Measurements from ENCODE around the gene DIDO1.

- TF ChIP-seq POLR2AphosphoS5 (IDR thresholded peaks at IDR 0.05): no peak
- TF ChIP-seq, protein P1, sequence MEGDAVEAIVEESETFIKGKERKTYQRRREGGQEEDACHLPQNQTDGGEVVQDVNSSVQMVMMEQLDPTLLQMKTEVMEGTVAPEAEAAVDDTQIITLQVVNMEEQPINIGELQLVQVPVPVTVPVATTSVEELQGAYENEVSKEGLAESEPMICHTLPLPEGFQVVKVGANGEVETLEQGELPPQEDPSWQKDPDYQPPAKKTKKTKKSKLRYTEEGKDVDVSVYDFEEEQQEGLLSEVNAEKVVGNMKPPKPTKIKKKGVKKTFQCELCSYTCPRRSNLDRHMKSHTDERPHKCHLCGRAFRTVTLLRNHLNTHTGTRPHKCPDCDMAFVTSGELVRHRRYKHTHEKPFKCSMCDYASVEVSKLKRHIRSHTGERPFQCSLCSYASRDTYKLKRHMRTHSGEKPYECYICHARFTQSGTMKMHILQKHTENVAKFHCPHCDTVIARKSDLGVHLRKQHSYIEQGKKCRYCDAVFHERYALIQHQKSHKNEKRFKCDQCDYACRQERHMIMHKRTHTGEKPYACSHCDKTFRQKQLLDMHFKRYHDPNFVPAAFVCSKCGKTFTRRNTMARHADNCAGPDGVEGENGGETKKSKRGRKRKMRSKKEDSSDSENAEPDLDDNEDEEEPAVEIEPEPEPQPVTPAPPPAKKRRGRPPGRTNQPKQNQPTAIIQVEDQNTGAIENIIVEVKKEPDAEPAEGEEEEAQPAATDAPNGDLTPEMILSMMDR (IDR thresholded peaks at IDR 0.05): no peak
- no peak for TF ChIP-seq POLR2A (IDR thresholded peaks at IDR 0.05)
- TF ChIP-seq EP300 (IDR thresholded peaks at IDR 0.05): no peak
These were observed 28.6 kb downstream of the DIDO1 start for GRCh38 chr20:62897666-62898065.
